ENCODE data around the gene CCDC149.

GRCh38 chr4:24840362-24840761, 72.5 kb downstream of the CCDC149 start:
- no peak for TF ChIP-seq POLR2AphosphoS5 (IDR thresholded peaks at IDR 0.05; ENCODE audit: insufficient read depth in 1 of 2, low read depth in 1 of 2)
- TF ChIP-seq, protein P1, sequence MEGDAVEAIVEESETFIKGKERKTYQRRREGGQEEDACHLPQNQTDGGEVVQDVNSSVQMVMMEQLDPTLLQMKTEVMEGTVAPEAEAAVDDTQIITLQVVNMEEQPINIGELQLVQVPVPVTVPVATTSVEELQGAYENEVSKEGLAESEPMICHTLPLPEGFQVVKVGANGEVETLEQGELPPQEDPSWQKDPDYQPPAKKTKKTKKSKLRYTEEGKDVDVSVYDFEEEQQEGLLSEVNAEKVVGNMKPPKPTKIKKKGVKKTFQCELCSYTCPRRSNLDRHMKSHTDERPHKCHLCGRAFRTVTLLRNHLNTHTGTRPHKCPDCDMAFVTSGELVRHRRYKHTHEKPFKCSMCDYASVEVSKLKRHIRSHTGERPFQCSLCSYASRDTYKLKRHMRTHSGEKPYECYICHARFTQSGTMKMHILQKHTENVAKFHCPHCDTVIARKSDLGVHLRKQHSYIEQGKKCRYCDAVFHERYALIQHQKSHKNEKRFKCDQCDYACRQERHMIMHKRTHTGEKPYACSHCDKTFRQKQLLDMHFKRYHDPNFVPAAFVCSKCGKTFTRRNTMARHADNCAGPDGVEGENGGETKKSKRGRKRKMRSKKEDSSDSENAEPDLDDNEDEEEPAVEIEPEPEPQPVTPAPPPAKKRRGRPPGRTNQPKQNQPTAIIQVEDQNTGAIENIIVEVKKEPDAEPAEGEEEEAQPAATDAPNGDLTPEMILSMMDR (IDR thresholded peaks at IDR 0.05): no peak

All from vagina (tissue), 2 donors.